HG03378 (cell line): Measurements from ENCODE around the gene FBN1.

ENCODE experiments used
- ATAC-seq: cut with Tn5 transposase; IDR thresholded peaks from one replicate; pipeline ENCODE4 v1.9.1; 2021; ENCODE audit warnings: mild to moderate bottlenecking, moderate library complexity; ENCODE audit not compliant: unreplicated experiment

The FBN1 gene

DNA sequence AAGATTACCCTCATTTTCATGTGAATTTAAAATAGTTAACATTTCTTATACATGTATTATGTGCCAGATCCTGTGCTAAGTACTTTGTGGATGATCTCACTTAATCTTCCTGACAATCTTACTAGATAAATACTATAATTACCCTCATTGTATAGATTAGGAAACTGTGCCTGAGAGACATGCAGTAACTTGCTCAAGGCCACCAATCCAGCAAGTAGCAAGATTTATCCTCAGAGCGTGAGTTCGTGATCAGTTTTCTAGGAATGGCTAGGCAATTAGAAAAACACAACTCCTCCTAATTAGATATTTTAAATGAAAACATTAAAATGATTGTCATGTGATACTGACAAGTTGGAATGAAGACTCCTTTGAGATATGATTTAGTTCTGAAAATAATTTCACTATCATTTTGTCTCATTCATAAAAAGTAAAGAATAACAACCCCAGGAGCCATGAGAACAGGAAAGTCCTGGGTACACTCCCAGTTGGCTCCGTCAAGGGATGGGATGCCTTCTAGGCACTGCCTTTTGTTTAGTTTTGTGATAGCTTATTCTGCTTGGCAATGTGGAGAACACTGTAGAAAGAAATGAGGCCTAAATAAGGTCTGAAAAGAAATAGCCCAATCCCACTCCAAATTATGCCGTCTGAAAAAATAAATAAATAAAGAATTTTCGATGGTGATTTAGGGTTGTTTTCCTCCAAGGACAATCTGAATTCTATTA lies 61.3 kb downstream of the FBN1 start:
- ATAC-seq: no peak

DNA sequence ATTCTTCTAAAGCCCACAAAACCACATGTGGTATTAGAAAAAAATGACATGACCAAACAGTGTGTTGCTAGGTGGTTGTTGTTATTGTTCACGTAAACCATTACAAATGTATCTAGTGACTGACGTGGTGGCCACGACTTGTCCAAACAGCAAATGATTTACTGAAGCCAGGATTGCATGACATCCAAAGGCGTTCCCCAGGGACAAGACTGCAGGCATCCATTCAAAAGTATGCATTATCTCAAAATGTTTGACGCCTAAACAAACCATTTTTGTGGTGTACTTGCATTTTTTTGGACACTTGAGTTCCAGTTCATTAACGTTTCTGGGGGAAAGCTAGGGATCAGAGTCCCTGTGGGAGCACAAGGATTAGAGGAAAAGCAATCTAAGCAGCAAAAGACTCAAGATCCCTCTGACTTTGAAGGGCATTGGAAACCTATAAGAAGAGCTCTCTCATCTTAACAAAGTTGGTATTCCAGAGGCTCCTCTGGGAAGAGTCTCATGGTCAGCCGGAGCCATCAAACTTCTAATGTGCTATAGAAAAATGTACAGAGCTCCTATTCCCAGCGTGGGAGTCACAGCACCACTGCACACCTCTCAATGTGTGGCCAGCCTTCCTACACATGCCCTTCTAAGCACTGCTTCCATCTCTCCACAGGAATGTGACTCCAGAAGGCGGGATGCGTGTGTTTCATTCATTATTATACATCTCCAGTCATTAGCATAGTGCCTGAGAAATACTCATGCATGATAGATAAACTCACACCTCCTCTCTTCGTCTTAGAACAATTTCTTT lies 62.9 kb downstream of the FBN1 start:
- ATAC-seq: no peak

- no peak for ATAC-seq
Observed at GRCh38 chr15:48581219-48581618, 64.3 kb downstream of the FBN1 start.

GRCh38 chr15:48580736-48581135 lies 64.8 kb downstream of the FBN1 start:
- ATAC-seq: no peak

- ATAC-seq: no peak
Observed at GRCh38 chr15:48579945-48580671, 65.4 kb downstream of the FBN1 start.

GRCh38 chr15:48578965-48579364 lies 66.5 kb downstream of the FBN1 start:
- no peak for ATAC-seq

DNA sequence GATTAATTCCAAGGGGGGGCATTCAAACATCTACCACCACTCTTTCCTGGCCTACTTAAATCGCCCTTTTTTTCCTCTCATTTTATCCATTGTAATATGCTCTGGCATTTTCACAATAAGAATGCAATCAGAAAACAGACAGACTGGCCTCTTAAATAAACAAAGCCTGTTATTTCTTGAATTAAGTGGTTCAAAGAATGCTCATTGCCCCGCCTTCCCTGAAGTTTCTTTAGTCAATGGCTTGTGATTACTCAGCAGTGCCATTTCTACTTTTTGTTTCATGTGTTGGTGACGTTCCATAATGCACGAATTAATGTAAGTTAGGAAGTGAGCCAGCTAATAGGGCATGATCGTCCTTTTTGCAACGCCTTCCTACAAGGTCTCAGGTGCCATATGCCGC lies 68.0 kb downstream of the FBN1 start:
- ATAC-seq: no peak

DNA sequence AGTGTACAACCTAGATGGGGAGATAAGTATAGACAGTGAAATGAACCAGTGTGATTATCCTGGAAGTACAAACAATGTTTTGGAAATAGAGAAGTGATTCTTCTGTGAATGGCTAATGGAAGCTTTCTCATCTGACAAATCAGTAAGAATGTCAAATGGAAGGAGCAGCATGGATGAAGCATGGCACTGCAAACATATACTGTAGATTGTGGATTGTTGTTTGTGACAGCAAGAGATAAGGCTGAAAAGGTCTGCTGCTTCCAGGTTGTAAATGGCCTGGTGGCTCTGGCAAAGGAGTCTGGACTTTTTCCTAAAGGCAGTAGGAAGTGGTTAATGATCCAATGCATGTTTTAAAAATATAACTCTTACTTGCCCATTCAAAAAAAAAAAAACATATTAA lies 71.3 kb downstream of the FBN1 start:
- ATAC-seq: no peak

- ATAC-seq: no peak
Observed at GRCh38 chr15:48573780-48574179, 71.7 kb downstream of the FBN1 start.

DNA sequence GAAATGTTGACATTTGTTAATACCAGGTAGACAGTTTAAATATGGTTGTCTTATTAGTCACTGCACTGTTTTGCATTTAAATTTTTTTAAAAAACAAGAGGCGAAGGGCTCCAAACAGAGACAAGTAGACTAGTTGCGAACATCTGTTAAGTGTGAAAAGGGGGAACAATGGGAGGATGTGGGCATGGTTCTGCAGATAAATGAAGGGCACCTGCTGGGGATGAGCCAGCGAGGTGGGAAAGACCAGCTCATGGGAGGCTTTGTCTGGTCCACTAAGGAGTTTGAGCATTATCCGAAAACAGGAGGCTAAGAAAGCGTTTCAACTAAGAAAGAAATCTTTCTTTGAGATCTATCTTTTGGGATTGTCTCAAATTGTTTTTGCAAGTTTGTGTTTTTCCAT lies 72.7 kb downstream of the FBN1 start:
- no peak for ATAC-seq

DNA sequence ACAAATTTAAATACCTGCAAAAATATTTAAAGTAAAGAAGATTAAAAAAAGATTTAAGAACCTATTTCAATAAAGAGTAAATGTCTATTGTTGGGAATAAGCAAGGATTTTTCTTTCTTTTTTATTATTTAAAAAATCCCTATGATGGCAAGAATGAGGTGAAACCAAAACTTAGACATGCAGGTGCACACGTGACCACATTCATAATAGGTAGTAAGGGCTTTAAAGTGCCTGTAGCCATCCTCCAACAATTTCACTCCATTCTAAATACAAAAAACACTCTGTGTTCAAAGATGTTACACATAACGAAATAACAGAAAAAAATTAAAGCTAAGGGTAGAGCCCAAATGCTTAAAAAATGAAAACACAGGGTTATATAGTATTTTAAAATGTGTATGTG lies 74.0 kb downstream of the FBN1 start:
- no peak for ATAC-seq

GRCh38 chr15:48570822-48571221 lies 74.7 kb downstream of the FBN1 start:
- ATAC-seq: no peak

DNA sequence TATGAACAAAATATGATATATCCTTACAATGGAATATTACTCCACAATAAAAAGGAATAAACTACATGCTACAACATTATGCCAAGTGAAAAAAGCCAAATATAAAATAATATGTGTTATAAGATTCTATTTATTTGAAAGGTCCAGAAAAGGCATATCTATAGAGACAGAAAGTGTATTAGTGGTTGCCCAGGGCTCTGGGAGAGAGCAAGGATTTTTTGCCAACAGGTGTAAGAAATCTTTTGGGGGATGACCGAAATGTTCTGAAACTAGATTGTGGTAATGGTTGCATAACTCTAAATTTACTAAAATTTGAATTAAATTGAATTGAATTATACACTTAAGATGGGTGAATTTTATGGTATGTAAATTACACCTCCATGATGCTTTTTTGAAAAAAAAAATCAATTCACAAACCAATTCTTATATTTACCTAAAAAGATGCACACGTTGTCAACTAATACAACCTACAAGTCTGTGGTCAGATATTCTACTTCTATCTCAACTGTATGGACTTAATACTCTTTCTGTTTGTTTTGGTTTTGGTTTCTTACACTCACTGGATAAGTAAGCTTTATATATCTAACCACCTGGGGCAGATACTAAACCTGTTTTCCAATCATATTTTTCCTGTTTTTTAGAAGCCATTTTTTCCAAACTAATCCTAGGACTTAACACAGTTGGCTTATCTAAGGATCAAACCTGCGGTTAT lies 75.8 kb downstream of the FBN1 start:
- ATAC-seq: no peak

DNA sequence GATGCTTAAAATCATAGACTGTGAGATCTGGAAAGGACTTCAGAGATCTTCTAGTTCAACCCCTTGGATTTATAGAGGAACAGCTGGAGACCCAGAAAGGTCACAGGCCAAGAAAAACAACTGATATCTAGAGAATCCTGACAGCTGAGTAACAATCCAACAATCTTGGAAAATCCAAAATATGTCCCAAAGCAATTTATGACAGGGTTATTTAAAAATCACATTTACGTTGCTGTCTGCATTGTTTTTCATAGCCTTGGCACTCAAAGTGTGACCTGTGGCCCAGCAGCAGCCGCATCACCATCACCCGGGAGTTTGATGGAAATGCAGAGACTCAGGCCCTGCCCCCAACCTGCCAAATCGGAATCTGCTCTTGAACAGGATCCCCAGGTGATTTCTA lies 78.8 kb downstream of the FBN1 start:
- ATAC-seq: no peak

GRCh38 chr15:48565560-48566482 lies 79.7 kb downstream of the FBN1 start:
- no peak for ATAC-seq

GRCh38 chr15:48564690-48565089 lies 80.8 kb downstream of the FBN1 start:
- no peak for ATAC-seq

- no peak for ATAC-seq
Observed at GRCh38 chr15:48563934-48564333, 81.6 kb downstream of the FBN1 start.

GRCh38 chr15:48560321-48561051 lies 85.0 kb downstream of the FBN1 start:
- no peak for ATAC-seq

GRCh38 chr15:48559285-48559684 lies 86.2 kb downstream of the FBN1 start:
- ATAC-seq: no peak
